Glomerular visceral epithelial cell (primary cell): Measurements from ENCODE around the gene SMYD3.

Source experiments
- DNase-seq: peaks from one replicate; pipeline ENCODE4 v3.0.0-alpha.2; 2016; ENCODE audit errors: extremely low spot score

SMYD3 gene

GRCh38 chr1:246214708-246215509 is 292.2 kb downstream of the SMYD3 start:
- DNase-seq, result peak; percentile 81

- DNase-seq, result no peak
Measured at GRCh38 chr1:246213947-246214346, 293.1 kb downstream of the SMYD3 start.

- DNase-seq, result no peak
Measured at GRCh38 chr1:246213502-246213901, 293.6 kb downstream of the SMYD3 start.

GRCh38 chr1:246213036-246213435 is 294.0 kb downstream of the SMYD3 start:
- no peak for DNase-seq

- DNase-seq, result no peak
Measured at GRCh38 chr1:246212013-246212412, 295.1 kb downstream of the SMYD3 start.

- DNase-seq, result no peak
Measured at GRCh38 chr1:246210756-246211155, 296.3 kb downstream of the SMYD3 start.

GRCh38 chr1:246208105-246208504 is 299.0 kb downstream of the SMYD3 start:
- no peak for DNase-seq

- no peak for DNase-seq
Measured at GRCh38 chr1:246203180-246203579, 303.9 kb downstream of the SMYD3 start.

GRCh38 chr1:246200738-246201137 is 306.3 kb downstream of the SMYD3 start:
- no peak for DNase-seq

- no peak for DNase-seq
Measured at GRCh38 chr1:246200225-246200624, 306.9 kb downstream of the SMYD3 start.

- no peak for DNase-seq
Measured at GRCh38 chr1:246199086-246199645, 307.9 kb downstream of the SMYD3 start.

- DNase-seq, result no peak
Measured at GRCh38 chr1:246198115-246198816, 308.8 kb downstream of the SMYD3 start.

- DNase-seq, result no peak
Measured at GRCh38 chr1:246197076-246197475, 310.0 kb downstream of the SMYD3 start.

GRCh38 chr1:246195296-246195695 is 311.8 kb downstream of the SMYD3 start:
- no peak for DNase-seq

- no peak for DNase-seq
Measured at GRCh38 chr1:246193537-246193936, 313.5 kb downstream of the SMYD3 start.

GRCh38 chr1:246189126-246189525 is 318.0 kb downstream of the SMYD3 start:
- no peak for DNase-seq

GRCh38 chr1:246187834-246188372 is 319.2 kb downstream of the SMYD3 start:
- DNase-seq, result no peak

GRCh38 chr1:246184503-246184902 is 322.6 kb downstream of the SMYD3 start:
- DNase-seq, result no peak

GRCh38 chr1:246182149-246182851 is 324.8 kb downstream of the SMYD3 start:
- DNase-seq, result no peak

- no peak for DNase-seq
Measured at GRCh38 chr1:246181241-246181640, 325.8 kb downstream of the SMYD3 start.

GRCh38 chr1:246179401-246179800 is 327.7 kb downstream of the SMYD3 start:
- no peak for DNase-seq

GRCh38 chr1:246178717-246179311 is 328.3 kb downstream of the SMYD3 start:
- no peak for DNase-seq
